Left lung (tissue), 10 donors: ENCODE measurements around the gene ALDOA. TPM values are rescaled to one million over a fixed set of nuclear protein-coding genes. Genes with fewer than 3 reads are reported as not detected.

ENCODE experiments used
- ATAC-seq: fragments of 200-7000 bp; cut with Tn5 transposase; one replicate; pipeline ENCODE4 v1.9.1; 2020; ENCODE audit warnings: moderate library complexity
- DNase-seq, 4 donors: peaks; one replicate each; pipeline ENCODE4 v3.0.0-alpha.2; 2013 to 2020
- H3K27ac ChIP-seq, 2 donors: fragments of 200-600 bp; sonication (generic) in 1 of 2; one replicate each; pipeline versions ENCODE4 v1.5.0 to v1.8.0; 2020 to 2021
- H3K27me3 ChIP-seq, 2 donors: fragments of 200-600 bp; sonication (generic) in 1 of 2; one replicate each; pipeline versions ENCODE4 v1.5.0 to v1.8.0; 2020 to 2021
- H3K36me3 ChIP-seq, 2 donors: fragments of 200-600 bp; sonication (generic) in 1 of 2; one replicate each; pipeline versions ENCODE4 v1.5.0 to v1.8.0; 2020 to 2021
- H3K4me1 ChIP-seq, 2 donors: fragments of 200-600 bp; one replicate each; pipeline ENCODE4 v1.8.0; 2021
- H3K4me3 ChIP-seq, 2 donors: fragments of 200-600 bp; sonication (generic) in 1 of 2; one replicate each; pipeline versions ENCODE4 v1.5.0 to v1.8.0; 2020 to 2021; ENCODE audit warnings: mild to moderate bottlenecking in 1 of 2
- H3K9me3 ChIP-seq, 2 donors: fragments of 200-600 bp; sonication (generic) in 1 of 2; one replicate each; pipeline versions ENCODE4 v1.5.0 to v1.8.0; 2020 to 2021
- intact Hi-C, 2 donors: fragments of 100-400 bp; cut with DNase I; formaldehyde crosslinking; loops; one replicate each; pipeline versions ENCODE4 v1.11.2 to v1.14.2; 2022
- polyA plus RNA-seq, 6 donors: library from polyadenylated mRNA; unstranded; fragments of 120-200 nt; gene quantifications; one replicate each; pipeline ENCODE4 v1.2.1, GENCODE V29; 2013; ENCODE audit not compliant: insufficient read length in 6 of 6
- total RNA-seq, 2 donors: library from RNA; stranded (reverse); fragmentation: NEBNext Ultra II Directional; extraction: Animal tissue kit (Norgen Biotek cat#: 25700); gene quantifications; one replicate each; pipeline ENCODE4 v1.2.1, GENCODE V29; 2021
- TF ChIP-seq, protein P1 (sequence below), 2 donors: fragments of 200-600 bp; sonication (generic) in 1 of 2; IDR thresholded peaks; one replicate each; pipeline versions ENCODE4 v1.5.0 to v1.8.0; 2021; ENCODE audit warnings: antibody characterized with exemption in 2 of 2
- donor health status: DM: no; HTN: yes; CAD: no.
- donor health status: DM: no; HTN: no; CAD: no.

The ALDOA gene
- total and polyA plus RNA-seq, 8 donors = 299 to 1,105 (median 379) TPM

DNA sequence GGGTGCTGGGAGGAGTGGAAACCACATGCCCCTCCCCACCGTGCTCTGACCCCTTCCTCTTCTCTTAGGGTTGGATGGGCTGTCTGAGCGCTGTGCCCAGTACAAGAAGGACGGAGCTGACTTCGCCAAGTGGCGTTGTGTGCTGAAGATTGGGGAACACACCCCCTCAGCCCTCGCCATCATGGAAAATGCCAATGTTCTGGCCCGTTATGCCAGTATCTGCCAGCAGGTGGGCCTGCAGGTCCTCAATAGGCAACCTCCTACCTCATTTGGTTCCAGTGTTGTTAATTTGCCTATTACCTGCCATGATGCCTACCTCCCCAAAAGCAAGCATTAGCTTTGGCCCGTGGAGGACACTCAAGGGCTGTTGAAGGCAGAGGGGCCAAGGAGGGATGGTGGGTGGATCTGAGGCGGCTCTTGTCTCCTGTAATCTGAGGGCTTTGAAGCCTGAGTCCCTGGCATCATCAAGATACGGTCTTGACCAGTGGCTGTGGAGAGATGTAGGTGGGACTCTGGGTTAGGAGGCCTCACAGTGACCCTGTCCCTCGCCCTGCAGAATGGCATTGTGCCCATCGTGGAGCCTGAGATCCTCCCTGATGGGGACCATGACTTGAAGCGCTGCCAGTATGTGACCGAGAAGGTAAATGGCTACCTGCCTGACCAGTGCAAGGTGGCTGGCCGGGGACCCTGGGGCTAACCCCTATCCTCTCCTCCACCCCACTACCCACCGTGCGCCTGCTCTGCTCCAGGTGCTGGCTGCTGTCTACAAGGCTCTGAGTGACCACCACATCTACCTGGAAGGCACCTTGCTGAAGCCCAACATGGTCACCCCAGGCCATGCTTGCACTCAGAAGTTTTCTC is 3.4 kb downstream of the ALDOA start:
- Histone ChIP-seq H3K27me3 (no peaks in the 10 kb centered on the region), H3K4me3 (no peak overlapping the region), H3K9me3 (no peaks in the 10 kb centered on the region), H3K4me1 (peaks cover 21 to 61% of the 10 kb centered on the region in 2 donors), H3K36me3 (peaks cover 0 to 74% of the 10 kb centered on the region in 2 donors), H3K27ac (peak overlapping the region in 1 of 2 donors; percentile 33)
- intact Hi-C loops = no loop called here
- ATAC-seq (no peak), DNase-seq (no peak)
- TF ChIP-seq, protein P1, sequence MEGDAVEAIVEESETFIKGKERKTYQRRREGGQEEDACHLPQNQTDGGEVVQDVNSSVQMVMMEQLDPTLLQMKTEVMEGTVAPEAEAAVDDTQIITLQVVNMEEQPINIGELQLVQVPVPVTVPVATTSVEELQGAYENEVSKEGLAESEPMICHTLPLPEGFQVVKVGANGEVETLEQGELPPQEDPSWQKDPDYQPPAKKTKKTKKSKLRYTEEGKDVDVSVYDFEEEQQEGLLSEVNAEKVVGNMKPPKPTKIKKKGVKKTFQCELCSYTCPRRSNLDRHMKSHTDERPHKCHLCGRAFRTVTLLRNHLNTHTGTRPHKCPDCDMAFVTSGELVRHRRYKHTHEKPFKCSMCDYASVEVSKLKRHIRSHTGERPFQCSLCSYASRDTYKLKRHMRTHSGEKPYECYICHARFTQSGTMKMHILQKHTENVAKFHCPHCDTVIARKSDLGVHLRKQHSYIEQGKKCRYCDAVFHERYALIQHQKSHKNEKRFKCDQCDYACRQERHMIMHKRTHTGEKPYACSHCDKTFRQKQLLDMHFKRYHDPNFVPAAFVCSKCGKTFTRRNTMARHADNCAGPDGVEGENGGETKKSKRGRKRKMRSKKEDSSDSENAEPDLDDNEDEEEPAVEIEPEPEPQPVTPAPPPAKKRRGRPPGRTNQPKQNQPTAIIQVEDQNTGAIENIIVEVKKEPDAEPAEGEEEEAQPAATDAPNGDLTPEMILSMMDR (IDR thresholded peaks at IDR 0.05) = peak in 1 of 2 donors; percentile 31

- Histone ChIP-seq H3K27ac (peak overlapping the region in 1 of 2 donors; percentile 33), H3K27me3 (no peaks in the 10 kb centered on the region), H3K9me3 (no peaks in the 10 kb centered on the region), H3K4me1 (peaks cover 17 to 58% of the 10 kb centered on the region in 2 donors), H3K36me3 (peaks cover 0 to 74% of the 10 kb centered on the region in 2 donors), H3K4me3 (no peak overlapping the region)
- TF ChIP-seq, protein P1 (IDR thresholded peaks at IDR 0.05) = no peak
- no peak for ATAC-seq
- intact Hi-C loops = no loop called here
- no peak for DNase-seq
Observed at GRCh38 chr16:30069611-30070462, 4.3 kb downstream of the ALDOA start.

GRCh38 chr16:30070490-30070889 is 4.9 kb downstream of the ALDOA start:
- intact Hi-C loops = no loop called here
- Histone ChIP-seq H3K27me3 (no peaks in the 10 kb centered on the region), H3K4me3 (no peak overlapping the region), H3K27ac (no peak overlapping the region), H3K36me3 (peaks cover 0 to 74% of the 10 kb centered on the region in 2 donors), H3K4me1 (peaks cover 17 to 64% of the 10 kb centered on the region in 2 donors), H3K9me3 (no peaks in the 10 kb centered on the region)
- no peak for ATAC-seq
- DNase-seq = no peak
- TF ChIP-seq, protein P1 (IDR thresholded peaks at IDR 0.05) = no peak

GRCh38 chr16:30075503-30076275 is 10.1 kb downstream of the ALDOA start, which contains the start of gene PPP4C:
PPP4C (plus strand) TSS chr16:30075994; CDS start chr16:30076378, 384 bp downstream.
- peak; percentile 97 for ATAC-seq
- intact Hi-C loops = no loop called here
- DNase-seq = peak; percentile 85 to 98 (median 92)
- TF ChIP-seq, protein P1 (IDR thresholded peaks at IDR 0.05) = peak in 1 of 2 donors; percentile 27
- H3K9me3 ChIP-seq = no peaks in the 10 kb centered on the region
- no peaks in the 10 kb centered on the region for H3K27me3 ChIP-seq
- H3K4me3 ChIP-seq = peak within 1 kb of the TSS; percentile 94 to 98
- H3K36me3 ChIP-seq = peaks cover 0 to 66% of the 10 kb centered on the region in 2 donors
- H3K27ac ChIP-seq = peak within 1 kb of the TSS; percentile 89
- H3K4me1 ChIP-seq = peaks cover 11 to 50% of the 10 kb centered on the region in 2 donors
